D721Med (cell line): ENCODE measurements around the gene ZBED1.

Source experiments
- DNase-seq: peaks from one replicate; pipeline ENCODE4 v3.0.0; 2011; ENCODE audit warnings: low spot score; ENCODE audit not compliant: insufficient read length
- FAIRE-seq: peaks from 2 replicates; lab custom pipeline; 2011; peaks lifted over from hg19 to GRCh38; lab: Jason Lieb, UNC
- TF ChIP-seq, protein P1 (sequence below): IDR thresholded peaks from 2 replicates; pipeline ENCODE4 v1.5.1; 2012; ENCODE audit warnings: mild to moderate bottlenecking, control low read depth; ENCODE audit not compliant: insufficient read depth; ENCODE audit errors: missing control alignments

ZBED1 gene

DNA sequence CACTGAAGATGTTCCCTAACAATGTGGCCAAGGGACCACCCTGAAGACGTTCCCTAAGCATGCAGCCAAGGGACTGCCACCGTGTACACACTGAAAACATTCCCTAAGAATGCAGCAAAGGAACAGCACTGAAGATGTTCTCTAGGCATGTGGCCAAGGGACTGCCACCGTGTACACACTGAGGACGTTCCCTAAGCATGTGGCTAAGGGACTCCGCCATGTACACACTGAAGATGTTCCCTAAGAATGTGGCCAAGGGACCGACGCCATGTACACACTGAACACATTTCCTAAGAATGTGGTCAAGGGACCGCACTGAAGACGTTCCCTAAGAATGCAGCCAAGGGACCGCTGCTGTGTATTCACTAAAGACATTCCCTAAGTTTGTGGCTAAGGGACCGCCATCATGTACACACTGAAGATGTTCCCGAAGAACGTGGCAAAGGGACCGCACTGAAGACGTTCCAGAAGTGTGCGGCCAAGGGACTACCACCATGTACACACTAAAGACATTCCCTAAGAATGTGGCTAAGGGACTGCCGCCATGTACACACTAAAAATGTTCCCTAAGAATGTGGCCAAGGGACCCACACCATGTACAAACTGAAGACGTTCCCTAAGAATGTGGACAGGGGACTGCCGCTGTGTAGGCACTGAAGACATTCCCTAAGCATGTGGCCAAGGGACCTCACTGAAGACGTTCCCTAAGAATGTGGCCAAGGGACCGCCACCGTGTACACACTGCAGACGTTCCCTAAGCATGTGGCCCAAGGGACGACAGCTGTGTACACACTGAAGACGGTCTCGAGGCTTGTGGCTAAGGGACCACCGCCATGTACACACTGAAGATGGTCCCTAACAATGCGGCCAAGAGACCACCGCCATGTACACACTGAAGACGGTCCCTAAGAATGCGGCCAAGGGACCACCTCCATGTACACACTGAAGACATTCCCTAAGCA lies 54.8 kb downstream of the ZBED1 start:
- DNase-seq (no peak), FAIRE-seq (no peak)
- TF ChIP-seq, protein P1, sequence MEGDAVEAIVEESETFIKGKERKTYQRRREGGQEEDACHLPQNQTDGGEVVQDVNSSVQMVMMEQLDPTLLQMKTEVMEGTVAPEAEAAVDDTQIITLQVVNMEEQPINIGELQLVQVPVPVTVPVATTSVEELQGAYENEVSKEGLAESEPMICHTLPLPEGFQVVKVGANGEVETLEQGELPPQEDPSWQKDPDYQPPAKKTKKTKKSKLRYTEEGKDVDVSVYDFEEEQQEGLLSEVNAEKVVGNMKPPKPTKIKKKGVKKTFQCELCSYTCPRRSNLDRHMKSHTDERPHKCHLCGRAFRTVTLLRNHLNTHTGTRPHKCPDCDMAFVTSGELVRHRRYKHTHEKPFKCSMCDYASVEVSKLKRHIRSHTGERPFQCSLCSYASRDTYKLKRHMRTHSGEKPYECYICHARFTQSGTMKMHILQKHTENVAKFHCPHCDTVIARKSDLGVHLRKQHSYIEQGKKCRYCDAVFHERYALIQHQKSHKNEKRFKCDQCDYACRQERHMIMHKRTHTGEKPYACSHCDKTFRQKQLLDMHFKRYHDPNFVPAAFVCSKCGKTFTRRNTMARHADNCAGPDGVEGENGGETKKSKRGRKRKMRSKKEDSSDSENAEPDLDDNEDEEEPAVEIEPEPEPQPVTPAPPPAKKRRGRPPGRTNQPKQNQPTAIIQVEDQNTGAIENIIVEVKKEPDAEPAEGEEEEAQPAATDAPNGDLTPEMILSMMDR: no peak

- FAIRE-seq (no peak), DNase-seq (no peak)
These were observed 58.1 kb downstream of the ZBED1 start for GRCh38 chrX:2442694-2443093.

DNA sequence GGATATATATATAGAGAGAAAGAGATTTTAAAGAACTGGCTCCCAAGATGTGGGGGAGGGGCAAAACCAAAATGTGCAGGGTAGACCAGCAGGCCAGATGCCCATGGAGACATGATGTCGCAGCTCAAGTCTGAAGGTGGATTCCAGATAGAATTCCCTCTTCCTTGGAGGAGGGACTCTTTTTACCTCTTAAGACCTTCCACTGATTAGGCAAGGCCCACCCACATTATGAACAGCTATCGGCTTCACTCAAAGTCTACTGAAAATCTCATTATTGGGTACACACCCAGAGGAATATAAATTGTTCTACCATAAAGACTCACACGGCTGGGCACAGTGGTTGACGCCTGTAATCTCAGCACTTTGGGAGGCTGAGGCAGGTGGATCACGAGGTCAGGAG lies 59.3 kb downstream of the ZBED1 start:
- DNase-seq (no peak), FAIRE-seq (no peak)
- TF ChIP-seq, protein P1: no peak

More at GRCh38 chrX:2442694-2443093, 58.1 kb downstream of the ZBED1 start:
- TF ChIP-seq, protein P1: no peak

DNA sequence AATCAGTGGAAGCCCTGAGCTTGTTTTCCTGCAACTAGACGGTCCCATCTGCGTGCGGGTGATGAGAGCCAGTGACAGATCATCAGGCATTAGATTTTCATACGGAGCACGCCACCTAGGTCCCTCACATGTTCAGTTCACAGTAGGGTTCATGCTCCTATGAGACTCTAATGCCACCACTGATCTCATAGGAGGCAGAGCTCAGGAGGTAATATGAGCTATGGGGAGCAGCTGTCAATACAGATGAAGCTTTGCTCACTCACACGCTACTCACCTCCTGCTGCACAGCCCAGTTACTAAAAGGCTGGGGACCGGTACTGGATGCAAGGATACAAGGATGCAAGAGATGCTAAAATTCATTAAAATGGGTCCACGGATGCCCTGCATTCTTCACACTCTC lies 61.2 kb downstream of the ZBED1 start:
- TF ChIP-seq, protein P1: no peak
- DNase-seq (no peak), FAIRE-seq (no peak)
